GM20000 (cell line): ENCODE measurements around the gene KIF1A.
"Not testable (repeated sequence)": the region's sequence is repeated elsewhere in the genome, so short reads cannot be mapped to it uniquely, and the experiment has no call there.

Source experiments
- DNase-seq: peaks from one replicate; pipeline ENCODE4 v3.0.0; 2012; ENCODE audit warnings: low spot score
- CTCF ChIP-seq: IDR thresholded peaks from 2 replicates; pipeline ENCODE4 v1.5.1; 2012; ENCODE audit warnings: mild to moderate bottlenecking, control low read depth; ENCODE audit errors: extremely low read depth, missing control alignments

KIF1A gene

GRCh38 chr2:240690421-240691074 lies 129.5 kb downstream of the KIF1A start:
- DNase-seq = not testable (repeated sequence)

GRCh38 chr2:240689975-240690374 lies 130.0 kb downstream of the KIF1A start:
- no peak for TF ChIP-seq CTCF
- DNase-seq = no peak

- TF ChIP-seq CTCF = no peak
- DNase-seq = no peak
These were observed 131.5 kb downstream of the KIF1A start for GRCh38 chr2:240688553-240688919.

- no peak for TF ChIP-seq CTCF
- DNase-seq = no peak
These were observed 132.1 kb downstream of the KIF1A start for GRCh38 chr2:240687741-240688552.

GRCh38 chr2:240687045-240687740 lies 132.8 kb downstream of the KIF1A start:
- TF ChIP-seq CTCF = no peak
- no peak for DNase-seq

GRCh38 chr2:240686460-240686859 lies 133.6 kb downstream of the KIF1A start:
- peak; percentile 35 for DNase-seq
- TF ChIP-seq CTCF = no peak

- peak; percentile 44 for DNase-seq
- no peak for TF ChIP-seq CTCF
These were observed 134.1 kb downstream of the KIF1A start for GRCh38 chr2:240685771-240686371.

- DNase-seq = not testable (repeated sequence)
These were observed 135.9 kb downstream of the KIF1A start for GRCh38 chr2:240683980-240684728.

GRCh38 chr2:240683329-240683979 lies 136.6 kb downstream of the KIF1A start:
- DNase-seq = not testable (repeated sequence)

- DNase-seq = not testable (repeated sequence)
These were observed 137.4 kb downstream of the KIF1A start, which contains the start of gene AQP12B for GRCh38 chr2:240682431-240683224. Gene AQP12B (minus strand): TSS chr2:240682885. CDS start chr2:240682837, 48 bp downstream.
